Activated naive CD4-positive, alpha-beta T cell treated with Interleukin-2 at 50 U/mL for 16 hours (primary cell): ENCODE data around the gene HMCN1.
"Not testable (repeated sequence)": the region's sequence is repeated elsewhere in the genome, so short reads cannot be mapped to it uniquely, and the experiment has no call there.

ENCODE experiments used
- DNase-seq: peaks from one replicate; pipeline ENCODE4 v3.0.0-alpha.2; 2020

HMCN1 gene

GRCh38 chr1:185742403-185742802 lies 8.2 kb downstream of the HMCN1 start:
- no peak for DNase-seq

- DNase-seq = no peak
Measured at GRCh38 chr1:185745165-185745564, 11.0 kb downstream of the HMCN1 start.

GRCh38 chr1:185759061-185759460 lies 24.9 kb downstream of the HMCN1 start:
- no peak for DNase-seq

GRCh38 chr1:185761841-185762240 lies 27.6 kb downstream of the HMCN1 start:
- DNase-seq = no peak

GRCh38 chr1:185767508-185768120 lies 33.4 kb downstream of the HMCN1 start:
- no peak for DNase-seq

- DNase-seq = no peak
Measured at GRCh38 chr1:185768371-185768770, 34.2 kb downstream of the HMCN1 start.

GRCh38 chr1:185769136-185769535 lies 34.9 kb downstream of the HMCN1 start:
- DNase-seq = no peak

GRCh38 chr1:185774394-185774793 lies 40.2 kb downstream of the HMCN1 start:
- no peak for DNase-seq

- DNase-seq = no peak
Measured at GRCh38 chr1:185775501-185775900, 41.3 kb downstream of the HMCN1 start.

GRCh38 chr1:185776522-185776921 lies 42.3 kb downstream of the HMCN1 start:
- DNase-seq = no peak

- not testable (repeated sequence) for DNase-seq
Measured at GRCh38 chr1:185783860-185784259, 49.7 kb downstream of the HMCN1 start.

- no peak for DNase-seq
Measured at GRCh38 chr1:185785586-185785985, 51.4 kb downstream of the HMCN1 start.

GRCh38 chr1:185786524-185786923 lies 52.3 kb downstream of the HMCN1 start:
- no peak for DNase-seq

GRCh38 chr1:185787238-185787637 lies 53.0 kb downstream of the HMCN1 start:
- no peak for DNase-seq

- DNase-seq = no peak
Measured at GRCh38 chr1:185788386-185788785, 54.2 kb downstream of the HMCN1 start.

GRCh38 chr1:185789501-185790193 lies 55.5 kb downstream of the HMCN1 start:
- DNase-seq = no peak

- no peak for DNase-seq
Measured at GRCh38 chr1:185790194-185790735, 56.1 kb downstream of the HMCN1 start.

- no peak for DNase-seq
Measured at GRCh38 chr1:185792040-185792439, 57.8 kb downstream of the HMCN1 start.

GRCh38 chr1:185794495-185794894 lies 60.3 kb downstream of the HMCN1 start:
- DNase-seq = not testable (repeated sequence)

GRCh38 chr1:185795181-185795580 lies 61.0 kb downstream of the HMCN1 start:
- DNase-seq = no peak

GRCh38 chr1:185798505-185798904 lies 64.3 kb downstream of the HMCN1 start:
- DNase-seq = no peak

- no peak for DNase-seq
Measured at GRCh38 chr1:185803241-185803640, 69.0 kb downstream of the HMCN1 start.

- no peak for DNase-seq
Measured at GRCh38 chr1:185804206-185804605, 70.0 kb downstream of the HMCN1 start.

- DNase-seq = no peak
Measured at GRCh38 chr1:185804608-185805007, 70.4 kb downstream of the HMCN1 start.

- no peak for DNase-seq
Measured at GRCh38 chr1:185807275-185807674, 73.1 kb downstream of the HMCN1 start.
